ENCODE data around the gene SSH2.

The SSH2 gene

GRCh38 chr17:29769225-29769624 lies 160.8 kb downstream of the SSH2 start:
- Histone ChIP-seq H3K9me3 (ENCODE audit: insufficient read depth, low read depth, low read length) (no peaks in the 10 kb centered on the region), H3K4me3 (ENCODE audit: low read length) (no peak overlapping the region), H3K36me3 (ENCODE audit: insufficient read depth, low read length) (no peaks in the 10 kb centered on the region), H3K9ac (ENCODE audit: low read depth, low read length) (no peak overlapping the region), H3K27me3 (ENCODE audit: insufficient read depth, low read length) (no peaks in the 10 kb centered on the region), H3K27ac (ENCODE audit: low read depth, low read length) (no peak overlapping the region), H3K4me1 (ENCODE audit: insufficient read depth, low read length) (0 out of 2 replicates have a peak, but pooled peaks cover 5% of the 10 kb centered on the region)

- H3K27me3 ChIP-seq (ENCODE audit: insufficient read depth, low read length) = no peaks in the 10 kb centered on the region
- no peak overlapping the region for H3K4me3 ChIP-seq (ENCODE audit: low read length)
- no peaks in the 10 kb centered on the region for H3K9me3 ChIP-seq (ENCODE audit: insufficient read depth, low read depth, low read length)
- H3K9ac ChIP-seq (ENCODE audit: low read depth, low read length) = no peak overlapping the region
- H3K4me1 ChIP-seq (ENCODE audit: insufficient read depth, low read length) = 0 out of 2 replicates have a peak, but pooled peaks cover 5% of the 10 kb centered on the region
- no peaks in the 10 kb centered on the region for H3K36me3 ChIP-seq (ENCODE audit: insufficient read depth, low read length)
- H3K27ac ChIP-seq (ENCODE audit: low read depth, low read length) = no peak overlapping the region
These were observed 163.2 kb downstream of the SSH2 start for GRCh38 chr17:29766796-29767327.

GRCh38 chr17:29764748-29765147 lies 165.3 kb downstream of the SSH2 start:
- H3K4me1 ChIP-seq (ENCODE audit: insufficient read depth, low read length) = peaks cover 13% of the 10 kb centered on the region
- H3K9me3 ChIP-seq (ENCODE audit: insufficient read depth, low read depth, low read length) = no peaks in the 10 kb centered on the region
- 95% methylated on average over 1 of the region's 1 CpG for WGBS
- no peaks in the 10 kb centered on the region for H3K36me3 ChIP-seq (ENCODE audit: insufficient read depth, low read length)
- no peak overlapping the region for H3K9ac ChIP-seq (ENCODE audit: low read depth, low read length)
- H3K27ac ChIP-seq (ENCODE audit: low read depth, low read length) = no peak overlapping the region
- peaks cover 9% of the 10 kb centered on the region for H3K27me3 ChIP-seq (ENCODE audit: insufficient read depth, low read length)
- H3K4me3 ChIP-seq (ENCODE audit: low read length) = no peak overlapping the region

DNA sequence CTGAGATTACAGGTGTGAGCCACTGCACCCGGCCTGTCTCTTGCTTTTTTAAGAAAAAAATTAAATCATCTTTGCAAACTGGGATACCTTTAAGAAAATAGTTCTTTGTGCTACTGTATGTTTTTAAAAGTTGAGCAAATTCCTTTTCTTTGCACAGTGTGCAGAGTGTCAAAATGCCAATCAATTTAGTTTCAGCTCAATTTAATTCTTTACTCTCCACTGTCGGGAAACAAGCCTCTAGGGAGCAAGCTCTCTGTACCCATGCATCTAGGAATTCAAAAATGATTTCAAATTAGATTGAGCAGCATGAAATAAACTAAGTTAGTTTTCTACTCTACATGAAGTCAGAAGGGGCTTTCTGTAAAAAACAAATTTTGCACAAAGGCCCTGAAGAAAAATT lies 165.8 kb downstream of the SSH2 start:
- no peak overlapping the region for H3K4me3 ChIP-seq (ENCODE audit: low read length)
- 91% methylated on average over 2 of the region's 2 CpGs for WGBS
- no peak overlapping the region for H3K9ac ChIP-seq (ENCODE audit: low read depth, low read length)
- no peaks in the 10 kb centered on the region for H3K9me3 ChIP-seq (ENCODE audit: insufficient read depth, low read depth, low read length)
- no peak overlapping the region for H3K27ac ChIP-seq (ENCODE audit: low read depth, low read length)
- H3K36me3 ChIP-seq (ENCODE audit: insufficient read depth, low read length) = no peaks in the 10 kb centered on the region
- peaks cover 15% of the 10 kb centered on the region for H3K27me3 ChIP-seq (ENCODE audit: insufficient read depth, low read length)
- H3K4me1 ChIP-seq (ENCODE audit: insufficient read depth, low read length) = peaks cover 14% of the 10 kb centered on the region

GRCh38 chr17:29763273-29763672 lies 166.8 kb downstream of the SSH2 start:
- Histone ChIP-seq H3K9ac (ENCODE audit: low read depth, low read length) (no peak overlapping the region), H3K27me3 (ENCODE audit: insufficient read depth, low read length) (peaks cover 17% of the 10 kb centered on the region), H3K36me3 (ENCODE audit: insufficient read depth, low read length) (no peaks in the 10 kb centered on the region), H3K27ac (ENCODE audit: low read depth, low read length) (no peak overlapping the region), H3K4me1 (ENCODE audit: insufficient read depth, low read length) (peaks cover 14% of the 10 kb centered on the region), H3K4me3 (ENCODE audit: low read length) (no peak overlapping the region), H3K9me3 (ENCODE audit: insufficient read depth, low read depth, low read length) (no peaks in the 10 kb centered on the region)
- WGBS = 85% methylated on average over 3 of the region's 3 CpGs

DNA sequence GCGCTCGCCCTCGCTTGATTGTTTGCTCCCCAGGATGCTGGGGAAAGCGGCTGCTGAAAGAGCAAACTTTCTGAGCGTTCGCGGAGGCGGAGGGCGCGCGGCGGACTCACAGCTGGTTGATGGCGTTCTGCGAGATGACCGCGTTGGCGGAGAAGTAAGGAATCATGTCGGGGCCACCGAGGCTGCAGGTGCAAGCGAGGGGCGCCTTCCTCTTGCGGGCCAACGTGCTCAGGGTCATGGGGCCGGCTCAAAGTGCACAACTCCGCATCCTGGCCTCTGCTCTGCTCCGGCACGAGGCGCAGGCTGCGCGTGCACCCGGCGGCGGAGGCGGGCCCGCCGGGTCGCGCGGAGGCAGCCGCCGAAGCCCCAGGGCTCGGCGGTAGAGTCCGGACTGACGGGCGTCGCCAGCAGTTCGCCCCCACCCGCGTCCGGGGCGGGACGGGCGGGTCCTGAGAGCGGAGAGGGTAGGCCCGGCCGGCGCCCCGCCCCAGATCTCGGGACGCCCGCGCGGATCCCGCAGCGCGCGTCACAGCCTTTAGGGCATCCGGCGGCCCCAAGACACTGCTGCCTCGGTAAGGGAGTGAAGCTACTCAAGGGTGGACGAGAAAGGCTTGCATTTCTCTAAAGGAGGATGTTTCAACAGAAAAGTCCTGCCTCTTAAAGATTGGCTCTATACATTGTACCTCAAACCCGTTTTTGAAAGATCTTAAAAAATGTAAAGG lies 168.8 kb downstream of the SSH2 start:
- H3K27me3 ChIP-seq (ENCODE audit: insufficient read depth, low read length) = peaks cover 17% of the 10 kb centered on the region
- H3K4me3 ChIP-seq (ENCODE audit: low read length) = peak overlapping the region; percentile 77
- no peaks in the 10 kb centered on the region for H3K36me3 ChIP-seq (ENCODE audit: insufficient read depth, low read length)
- peaks cover 9% of the 10 kb centered on the region for H3K4me1 ChIP-seq (ENCODE audit: insufficient read depth, low read length)
- H3K9me3 ChIP-seq (ENCODE audit: insufficient read depth, low read depth, low read length) = no peaks in the 10 kb centered on the region
- under 1% methylated on average over 72 of the region's 73 CpGs for WGBS
- H3K27ac ChIP-seq (ENCODE audit: low read depth, low read length) = peak overlapping the region; percentile 47; the same call in 1 of the 2 replicates
- H3K9ac ChIP-seq (ENCODE audit: low read depth, low read length) = peak overlapping the region; percentile 80

GRCh38 chr17:29760279-29761039 lies 169.6 kb downstream of the SSH2 start:
- 8% methylated on average over 19 of the region's 20 CpGs for WGBS
- Histone ChIP-seq H3K4me1 (ENCODE audit: insufficient read depth, low read length) (peaks cover 9% of the 10 kb centered on the region), H3K27ac (ENCODE audit: low read depth, low read length) (peak overlapping the region; percentile 47; the same call in 1 of the 2 replicates), H3K9ac (ENCODE audit: low read depth, low read length) (peak overlapping the region; percentile 80), H3K9me3 (ENCODE audit: insufficient read depth, low read depth, low read length) (no peaks in the 10 kb centered on the region), H3K36me3 (ENCODE audit: insufficient read depth, low read length) (no peaks in the 10 kb centered on the region), H3K27me3 (ENCODE audit: insufficient read depth, low read length) (peaks cover 17% of the 10 kb centered on the region), H3K4me3 (ENCODE audit: low read length) (peak overlapping the region; percentile 77)

- 100% methylated on average over 1 of the region's 2 CpGs for WGBS
- H3K36me3 ChIP-seq (ENCODE audit: insufficient read depth, low read length) = no peaks in the 10 kb centered on the region
- H3K27ac ChIP-seq (ENCODE audit: low read depth, low read length) = no peak overlapping the region
- no peak overlapping the region for H3K9ac ChIP-seq (ENCODE audit: low read depth, low read length)
- peaks cover 17% of the 10 kb centered on the region for H3K27me3 ChIP-seq (ENCODE audit: insufficient read depth, low read length)
- no peak overlapping the region for H3K4me3 ChIP-seq (ENCODE audit: low read length)
- peaks cover 9% of the 10 kb centered on the region for H3K4me1 ChIP-seq (ENCODE audit: insufficient read depth, low read length)
- H3K9me3 ChIP-seq (ENCODE audit: insufficient read depth, low read depth, low read length) = no peaks in the 10 kb centered on the region
These were observed 171.8 kb downstream of the SSH2 start for GRCh38 chr17:29758255-29758654.

DNA sequence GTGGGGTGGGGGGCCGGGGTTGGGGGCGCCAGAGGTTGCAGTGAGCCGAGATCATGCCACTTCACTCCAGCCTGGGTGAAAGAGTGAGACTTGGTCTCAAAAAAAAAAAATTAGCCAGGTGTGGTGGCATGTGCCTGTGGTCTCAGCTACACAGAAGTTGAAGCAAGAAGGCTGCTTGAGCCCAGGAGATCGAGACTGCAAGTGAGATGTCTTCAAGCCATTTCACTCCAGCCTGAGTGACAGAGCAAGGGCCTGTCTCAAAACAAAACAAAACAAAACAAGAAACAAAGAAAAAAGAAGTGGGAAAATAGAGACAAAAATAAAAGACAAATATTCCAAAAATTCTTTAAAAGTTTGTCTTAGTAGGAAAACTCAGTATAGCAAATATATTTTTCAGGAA lies 172.2 kb downstream of the SSH2 start:
- 88% methylated on average over 2 of the region's 4 CpGs for WGBS
- Histone ChIP-seq H3K9me3 (ENCODE audit: insufficient read depth, low read depth, low read length) (no peaks in the 10 kb centered on the region), H3K4me3 (ENCODE audit: low read length) (no peak overlapping the region), H3K4me1 (ENCODE audit: insufficient read depth, low read length) (peaks cover 9% of the 10 kb centered on the region), H3K9ac (ENCODE audit: low read depth, low read length) (no peak overlapping the region), H3K27ac (ENCODE audit: low read depth, low read length) (no peak overlapping the region), H3K27me3 (ENCODE audit: insufficient read depth, low read length) (peaks cover 17% of the 10 kb centered on the region), H3K36me3 (ENCODE audit: insufficient read depth, low read length) (no peaks in the 10 kb centered on the region; the same call in 1 of the 2 replicates)

DNA sequence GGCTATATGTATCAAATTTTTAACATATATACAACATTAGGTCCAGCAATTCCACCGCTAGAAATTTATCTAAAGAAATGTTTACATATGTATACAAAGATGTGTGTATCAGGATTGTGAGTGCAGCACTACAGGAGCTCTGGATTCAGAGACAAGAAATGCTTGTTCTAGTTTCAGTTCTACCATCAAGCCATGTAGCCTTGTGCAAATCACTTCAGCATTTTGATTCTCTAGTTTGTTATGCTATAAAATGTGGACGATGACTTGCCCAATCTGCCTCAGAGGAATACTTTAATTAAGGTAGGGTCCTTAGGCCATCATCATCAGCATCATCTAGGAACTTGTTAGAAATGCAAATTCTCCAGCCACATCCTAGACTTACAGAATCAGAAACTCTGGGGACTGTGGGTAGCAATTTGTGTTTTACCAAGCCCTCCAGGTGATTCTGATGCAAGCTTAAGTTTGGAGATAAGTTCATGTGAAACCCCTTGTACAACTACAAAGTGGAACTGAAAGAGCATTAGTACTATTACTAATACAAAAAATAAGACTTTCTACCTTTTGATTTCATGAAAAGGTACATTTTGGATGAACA lies 176.1 kb downstream of the SSH2 start:
- Histone ChIP-seq H3K27ac (ENCODE audit: low read depth, low read length) (no peak overlapping the region), H3K9me3 (ENCODE audit: insufficient read depth, low read depth, low read length) (no peaks in the 10 kb centered on the region), H3K4me1 (ENCODE audit: insufficient read depth, low read length) (no peaks in the 10 kb centered on the region), H3K36me3 (ENCODE audit: insufficient read depth, low read length) (no peaks in the 10 kb centered on the region; the same call in 1 of the 2 replicates), H3K9ac (ENCODE audit: low read depth, low read length) (no peak overlapping the region), H3K27me3 (ENCODE audit: insufficient read depth, low read length) (no peaks in the 10 kb centered on the region), H3K4me3 (ENCODE audit: low read length) (no peak overlapping the region)
- WGBS = 100% methylated on average over 1 of the region's 2 CpGs
